ENCODE data around the gene CFTR. TPM values are rescaled to one million over a fixed set of nuclear protein-coding genes. Genes with fewer than 3 reads are reported as not detected.

CFTR gene
- total and polyA plus RNA-seq, 7 experiments from 2014 or later, result not detected

DNA sequence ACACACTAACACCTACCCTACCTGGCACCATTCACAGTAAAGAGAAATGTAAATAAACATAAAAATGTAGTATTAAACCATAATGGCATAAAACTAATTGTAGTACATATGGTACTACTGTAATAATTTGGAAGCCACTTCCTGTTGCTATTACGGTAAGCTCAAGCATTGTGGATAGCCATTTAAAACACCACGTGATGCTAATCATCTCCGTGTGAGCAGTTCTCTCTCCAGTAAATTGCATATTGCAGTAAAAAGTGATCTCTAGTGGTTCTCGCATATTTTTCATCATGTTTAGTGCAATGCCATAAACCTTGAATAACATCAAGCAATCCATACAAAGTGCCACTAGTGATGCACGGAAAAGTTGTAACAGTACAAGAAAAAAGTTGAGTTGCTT lies 75.4 kb downstream of the CFTR start:
- Histone ChIP-seq H3K4me3 (ENCODE audit: low read length) (no peak overlapping the region), H3K4me1 (ENCODE audit: control insufficient read depth in 2 of 2, insufficient read depth in 2 of 2, low read length in 2 of 2) (no peaks in the 10 kb centered on the region), H3K36me3 (ENCODE audit: control insufficient read depth in 2 of 3, insufficient read depth in 3 of 3, low read length in 3 of 3) (no peaks in the 10 kb centered on the region), H3K9me3 (ENCODE audit: control insufficient read depth in 2 of 3, low read length in 3 of 3) (no peaks in the 10 kb centered on the region), H3K27me3 (ENCODE audit: control insufficient read depth in 2 of 2, insufficient read depth in 2 of 2, low read length in 2 of 2) (no peaks in the 10 kb centered on the region), H3K27ac (ENCODE audit: low read depth, low read length) (no peak overlapping the region)
- ATAC-seq (no peak), DNase-seq (no peak)
- Mint-ChIP-seq H3K27ac (no peak overlapping the region), H3K27me3 (no peaks in the 10 kb centered on the region), H3K4me1 (no peaks in the 10 kb centered on the region), H3K36me3 (no peaks in the 10 kb centered on the region), H3K4me3 (no peak overlapping the region), H3K9me3 (peaks cover 0 to 8% (median 1%) of the 10 kb centered on the region in 11 donors)
- intact Hi-C loops (cut with micrococcal nuclease), result no loop called here
- POLR2A ChIA-PET, result no interaction called here
- CTCF ChIA-PET, result no interaction called here

DNA sequence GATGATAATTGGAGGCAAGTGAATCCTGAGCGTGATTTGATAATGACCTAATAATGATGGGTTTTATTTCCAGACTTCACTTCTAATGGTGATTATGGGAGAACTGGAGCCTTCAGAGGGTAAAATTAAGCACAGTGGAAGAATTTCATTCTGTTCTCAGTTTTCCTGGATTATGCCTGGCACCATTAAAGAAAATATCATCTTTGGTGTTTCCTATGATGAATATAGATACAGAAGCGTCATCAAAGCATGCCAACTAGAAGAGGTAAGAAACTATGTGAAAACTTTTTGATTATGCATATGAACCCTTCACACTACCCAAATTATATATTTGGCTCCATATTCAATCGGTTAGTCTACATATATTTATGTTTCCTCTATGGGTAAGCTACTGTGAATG lies 79.6 kb downstream of the CFTR start:
- CTCF ChIA-PET, result no interaction called here
- no peak for ATAC-seq
- no peaks in the 10 kb centered on the region for H3K36me3 Mint-ChIP-seq
- no peak overlapping the region for H3K27ac Mint-ChIP-seq
- no peaks in the 10 kb centered on the region for H3K27me3 Mint-ChIP-seq
- no peaks in the 10 kb centered on the region for H3K9me3 ChIP-seq (ENCODE audit: control insufficient read depth in 2 of 3, low read length in 3 of 3)
- H3K27ac ChIP-seq (ENCODE audit: low read depth, low read length), result no peak overlapping the region
- intact Hi-C loops (cut with micrococcal nuclease), result no loop called here
- no peak for DNase-seq
- H3K4me3 Mint-ChIP-seq, result no peak overlapping the region
- no peaks in the 10 kb centered on the region for H3K27me3 ChIP-seq (ENCODE audit: control insufficient read depth in 2 of 2, insufficient read depth in 2 of 2, low read length in 2 of 2)
- no peaks in the 10 kb centered on the region for H3K4me1 Mint-ChIP-seq
- H3K9me3 Mint-ChIP-seq, result peaks cover 0 to 10% (median 0%) of the 10 kb centered on the region in 11 donors
- H3K36me3 ChIP-seq (ENCODE audit: control insufficient read depth in 2 of 3, insufficient read depth in 3 of 3, low read length in 3 of 3), result no peaks in the 10 kb centered on the region
- POLR2A ChIA-PET, result no interaction called here
- H3K4me3 ChIP-seq (ENCODE audit: low read length), result no peak overlapping the region
- no peaks in the 10 kb centered on the region for H3K4me1 ChIP-seq (ENCODE audit: control insufficient read depth in 2 of 2, insufficient read depth in 2 of 2, low read length in 2 of 2)

DNA sequence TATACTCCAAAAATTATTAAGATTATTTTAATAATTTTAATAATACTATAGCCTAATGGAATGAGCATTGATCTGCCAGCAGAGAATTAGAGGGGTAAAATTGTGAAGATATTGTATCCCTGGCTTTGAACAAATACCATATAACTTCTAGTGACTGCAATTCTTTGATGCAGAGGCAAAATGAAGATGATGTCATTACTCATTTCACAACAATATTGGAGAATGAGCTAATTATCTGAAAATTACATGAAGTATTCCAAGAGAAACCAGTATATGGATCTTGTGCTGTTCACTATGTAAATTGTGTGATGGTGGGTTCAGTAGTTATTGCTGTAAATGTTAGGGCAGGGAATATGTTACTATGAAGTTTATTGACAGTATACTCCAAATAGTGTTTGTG lies 80.2 kb downstream of the CFTR start:
- H3K4me3 Mint-ChIP-seq, result no peak overlapping the region
- ChIA-PET POLR2A (no interaction called here), CTCF (no interaction called here)
- intact Hi-C loops (cut with micrococcal nuclease), result no loop called here
- Histone ChIP-seq H3K36me3 (ENCODE audit: control insufficient read depth in 2 of 3, insufficient read depth in 3 of 3, low read length in 3 of 3) (no peaks in the 10 kb centered on the region), H3K9me3 (ENCODE audit: control insufficient read depth in 2 of 3, low read length in 3 of 3) (no peaks in the 10 kb centered on the region), H3K27ac (ENCODE audit: low read depth, low read length) (no peak overlapping the region), H3K4me1 (ENCODE audit: control insufficient read depth in 2 of 2, insufficient read depth in 2 of 2, low read length in 2 of 2) (no peaks in the 10 kb centered on the region), H3K4me3 (ENCODE audit: low read length) (no peak overlapping the region), H3K27me3 (ENCODE audit: control insufficient read depth in 2 of 2, insufficient read depth in 2 of 2, low read length in 2 of 2) (no peaks in the 10 kb centered on the region)
- no peak for ATAC-seq
- no peaks in the 10 kb centered on the region for H3K27me3 Mint-ChIP-seq
- H3K9me3 Mint-ChIP-seq, result peaks cover 0 to 8% (median 0%) of the 10 kb centered on the region in 11 donors
- no peak for DNase-seq
- H3K36me3 Mint-ChIP-seq, result no peaks in the 10 kb centered on the region
- H3K27ac Mint-ChIP-seq, result no peak overlapping the region
- H3K4me1 Mint-ChIP-seq, result no peaks in the 10 kb centered on the region

DNA sequence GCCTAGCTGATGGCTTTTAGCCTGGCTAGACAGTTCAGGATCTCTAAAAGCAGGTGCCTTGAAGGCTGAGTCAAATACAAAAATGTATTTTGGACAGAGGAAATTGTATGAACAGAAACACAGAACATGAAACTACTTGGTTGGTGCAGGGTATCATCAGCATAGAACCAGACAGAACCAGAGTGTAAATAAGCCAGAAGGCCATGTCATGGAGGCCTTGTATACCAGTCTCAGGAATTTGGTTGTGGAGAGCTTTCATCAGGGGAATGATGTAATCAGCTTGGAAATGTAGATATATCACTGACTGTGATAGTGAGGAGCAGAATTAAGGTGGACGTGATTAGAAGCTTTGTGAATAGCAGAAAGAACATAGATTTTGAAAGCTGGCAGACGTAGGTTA lies 82.9 kb downstream of the CFTR start:
- Histone ChIP-seq H3K36me3 (ENCODE audit: control insufficient read depth in 2 of 3, insufficient read depth in 3 of 3, low read length in 3 of 3) (no peaks in the 10 kb centered on the region), H3K4me1 (ENCODE audit: control insufficient read depth in 2 of 2, insufficient read depth in 2 of 2, low read length in 2 of 2) (no peaks in the 10 kb centered on the region), H3K9me3 (ENCODE audit: control insufficient read depth in 2 of 3, low read length in 3 of 3) (no peaks in the 10 kb centered on the region), H3K27me3 (ENCODE audit: control insufficient read depth in 2 of 2, insufficient read depth in 2 of 2, low read length in 2 of 2) (no peaks in the 10 kb centered on the region), H3K27ac (ENCODE audit: low read depth, low read length) (no peak overlapping the region), H3K4me3 (ENCODE audit: low read length) (no peak overlapping the region)
- H3K27me3 Mint-ChIP-seq, result no peaks in the 10 kb centered on the region
- DNase-seq (no peak), ATAC-seq (no peak)
- ChIA-PET CTCF (no interaction called here), POLR2A (no interaction called here)
- H3K4me3 Mint-ChIP-seq, result no peak overlapping the region
- no peaks in the 10 kb centered on the region for H3K36me3 Mint-ChIP-seq
- no peak overlapping the region for H3K27ac Mint-ChIP-seq
- H3K4me1 Mint-ChIP-seq, result no peaks in the 10 kb centered on the region
- H3K9me3 Mint-ChIP-seq, result peaks cover 0 to 8% (median 0%) of the 10 kb centered on the region in 11 donors
- intact Hi-C loops (cut with micrococcal nuclease), result no loop called here

DNA sequence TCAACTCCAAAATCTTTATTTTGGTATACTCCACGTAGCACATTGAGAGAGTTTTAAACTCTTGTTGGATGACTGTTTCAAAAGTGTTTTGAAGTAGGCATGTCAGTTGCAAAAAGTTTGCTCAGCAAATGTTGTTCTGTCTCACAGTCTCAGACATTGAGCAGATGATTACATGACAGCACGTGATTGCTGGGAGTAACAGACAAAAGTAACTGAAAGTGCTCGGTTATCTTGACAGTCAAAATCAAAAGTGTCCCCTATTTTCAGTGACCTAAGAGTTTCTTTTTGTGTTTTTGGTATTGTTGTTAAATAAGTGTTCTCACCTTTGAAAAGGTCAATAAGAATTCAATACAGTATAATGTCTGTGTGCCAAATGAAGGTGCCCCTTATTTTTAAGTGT lies 84.3 kb downstream of the CFTR start:
- no peak for DNase-seq
- intact Hi-C loops (cut with micrococcal nuclease), result no loop called here
- ATAC-seq, result no peak
- no peaks in the 10 kb centered on the region for H3K4me1 Mint-ChIP-seq
- no peaks in the 10 kb centered on the region for H3K9me3 ChIP-seq (ENCODE audit: control insufficient read depth in 2 of 3, low read length in 3 of 3)
- no peaks in the 10 kb centered on the region for H3K4me1 ChIP-seq (ENCODE audit: control insufficient read depth in 2 of 2, insufficient read depth in 2 of 2, low read length in 2 of 2)
- ChIA-PET CTCF (no interaction called here), POLR2A (no interaction called here)
- H3K27me3 ChIP-seq (ENCODE audit: control insufficient read depth in 2 of 2, insufficient read depth in 2 of 2, low read length in 2 of 2), result no peaks in the 10 kb centered on the region
- H3K27me3 Mint-ChIP-seq, result no peaks in the 10 kb centered on the region
- H3K27ac ChIP-seq (ENCODE audit: low read depth, low read length), result no peak overlapping the region
- no peak overlapping the region for H3K4me3 Mint-ChIP-seq
- H3K36me3 ChIP-seq (ENCODE audit: control insufficient read depth in 2 of 3, insufficient read depth in 3 of 3, low read length in 3 of 3), result no peaks in the 10 kb centered on the region
- peaks cover 0 to 8% (median 0%) of the 10 kb centered on the region in 11 donors for H3K9me3 Mint-ChIP-seq
- H3K4me3 ChIP-seq (ENCODE audit: low read length), result no peak overlapping the region
- H3K27ac Mint-ChIP-seq, result no peak overlapping the region
- no peaks in the 10 kb centered on the region for H3K36me3 Mint-ChIP-seq

DNA sequence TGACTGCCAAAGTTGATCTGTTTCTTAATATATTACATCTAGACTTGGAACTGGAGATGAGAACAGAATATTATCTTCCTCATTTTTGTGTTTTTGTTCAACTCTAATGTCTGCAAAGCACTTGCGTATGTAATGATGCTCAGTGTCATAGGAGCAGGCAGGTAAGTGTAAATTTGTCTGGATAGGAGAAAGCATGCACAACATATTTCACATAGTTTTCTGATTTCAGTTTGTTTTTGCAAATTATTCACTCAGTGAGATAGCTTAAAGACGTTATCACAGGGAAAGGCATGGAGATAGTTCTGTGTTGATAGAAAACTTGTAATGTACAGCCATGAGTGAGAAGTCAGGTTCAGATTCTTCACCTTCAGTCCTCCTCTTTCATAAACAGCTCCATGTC lies 84.8 kb downstream of the CFTR start:
- no peaks in the 10 kb centered on the region for H3K9me3 ChIP-seq (ENCODE audit: control insufficient read depth in 2 of 3, low read length in 3 of 3)
- H3K27me3 Mint-ChIP-seq, result no peaks in the 10 kb centered on the region
- H3K4me1 Mint-ChIP-seq, result no peaks in the 10 kb centered on the region
- POLR2A ChIA-PET, result no interaction called here
- H3K27ac Mint-ChIP-seq, result no peak overlapping the region
- no peaks in the 10 kb centered on the region for H3K27me3 ChIP-seq (ENCODE audit: control insufficient read depth in 2 of 2, insufficient read depth in 2 of 2, low read length in 2 of 2)
- DNase-seq (no peak), ATAC-seq (no peak)
- no peak overlapping the region for H3K27ac ChIP-seq (ENCODE audit: low read depth, low read length)
- no peaks in the 10 kb centered on the region for H3K36me3 ChIP-seq (ENCODE audit: control insufficient read depth in 2 of 3, insufficient read depth in 3 of 3, low read length in 3 of 3)
- CTCF ChIA-PET, result no interaction called here
- peaks cover 0 to 8% (median 0%) of the 10 kb centered on the region in 11 donors for H3K9me3 Mint-ChIP-seq
- no peak overlapping the region for H3K4me3 ChIP-seq (ENCODE audit: low read length)
- intact Hi-C loops (cut with micrococcal nuclease), result no loop called here
- no peaks in the 10 kb centered on the region for H3K4me1 ChIP-seq (ENCODE audit: control insufficient read depth in 2 of 2, insufficient read depth in 2 of 2, low read length in 2 of 2)
- H3K4me3 Mint-ChIP-seq, result no peak overlapping the region
- H3K36me3 Mint-ChIP-seq, result no peaks in the 10 kb centered on the region

DNA sequence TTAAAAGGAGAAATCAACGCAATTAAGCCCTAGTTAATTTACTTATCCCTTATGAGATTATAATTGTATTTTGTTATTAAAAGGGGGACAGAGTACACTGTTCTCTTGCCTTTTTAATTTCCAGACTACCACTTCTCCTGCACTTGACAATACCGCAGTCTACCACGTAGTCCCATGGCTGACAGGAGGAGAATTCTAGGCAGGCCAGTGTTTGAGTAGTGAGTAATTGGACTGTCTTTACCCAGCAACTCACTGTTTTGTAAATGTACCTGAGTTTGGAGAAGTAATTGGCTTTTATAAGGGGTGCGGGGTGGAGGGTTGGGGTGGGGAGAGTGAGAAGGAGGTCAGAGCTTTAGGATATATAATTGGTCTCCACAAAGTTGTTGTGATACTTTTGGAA lies 85.4 kb downstream of the CFTR start:
- Histone ChIP-seq H3K4me1 (ENCODE audit: control insufficient read depth in 2 of 2, insufficient read depth in 2 of 2, low read length in 2 of 2) (no peaks in the 10 kb centered on the region), H3K4me3 (ENCODE audit: low read length) (no peak overlapping the region), H3K27me3 (ENCODE audit: control insufficient read depth in 2 of 2, insufficient read depth in 2 of 2, low read length in 2 of 2) (no peaks in the 10 kb centered on the region), H3K27ac (ENCODE audit: low read depth, low read length) (no peak overlapping the region), H3K9me3 (ENCODE audit: control insufficient read depth in 2 of 3, low read length in 3 of 3) (no peaks in the 10 kb centered on the region), H3K36me3 (ENCODE audit: control insufficient read depth in 2 of 3, insufficient read depth in 3 of 3, low read length in 3 of 3) (no peaks in the 10 kb centered on the region)
- Mint-ChIP-seq H3K27ac (no peak overlapping the region), H3K4me1 (no peaks in the 10 kb centered on the region), H3K4me3 (no peak overlapping the region), H3K27me3 (no peaks in the 10 kb centered on the region), H3K9me3 (peaks cover 0 to 8% (median 0%) of the 10 kb centered on the region in 11 donors), H3K36me3 (no peaks in the 10 kb centered on the region)
- ChIA-PET POLR2A (no interaction called here), CTCF (no interaction called here)
- ATAC-seq (no peak), DNase-seq (no peak)
- intact Hi-C loops (cut with micrococcal nuclease), result no loop called here

Measured in naive thymus-derived CD4-positive, alpha-beta T cell (primary cell).